GM18519 (cell line): ENCODE data around the gene TGM1.

ENCODE experiments used
- ATAC-seq: cut with Tn5 transposase; IDR thresholded peaks from one replicate; pipeline ENCODE4 v1.9.1; 2021; ENCODE audit warnings: mild to moderate bottlenecking, moderate library complexity; ENCODE audit not compliant: unreplicated experiment, low FRiP score

The TGM1 gene

DNA sequence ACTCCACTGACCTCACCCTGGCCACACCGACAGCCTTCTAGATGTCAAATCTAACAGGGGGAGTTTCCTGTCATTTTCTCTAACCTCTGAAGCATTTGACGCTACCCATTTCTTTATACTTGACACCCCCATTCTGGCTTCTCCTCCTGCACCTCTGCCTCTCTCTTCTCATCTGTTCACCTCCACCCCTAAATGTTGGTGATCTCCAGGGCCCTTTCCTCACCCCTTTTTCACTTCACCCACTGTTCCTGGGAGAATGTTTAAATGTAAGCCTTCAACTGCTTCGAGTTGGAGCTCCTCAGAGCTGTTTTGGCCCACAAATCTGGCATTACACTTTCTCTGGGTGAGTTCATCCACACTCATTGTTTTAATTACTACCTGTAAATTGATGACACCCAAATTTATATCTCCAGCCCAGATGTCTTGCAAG, 8.9 kb upstream of the TGM1 start:
- ATAC-seq = no peak

GRCh38 chr14:24271134-24271833, 8.3 kb upstream of the TGM1 start, which contains the start of gene RABGGTA:
Gene RABGGTA (minus strand): TSS chr14:24271597. CDS start chr14:24271115, 482 bp downstream.
- ATAC-seq = peak; percentile 78

DNA sequence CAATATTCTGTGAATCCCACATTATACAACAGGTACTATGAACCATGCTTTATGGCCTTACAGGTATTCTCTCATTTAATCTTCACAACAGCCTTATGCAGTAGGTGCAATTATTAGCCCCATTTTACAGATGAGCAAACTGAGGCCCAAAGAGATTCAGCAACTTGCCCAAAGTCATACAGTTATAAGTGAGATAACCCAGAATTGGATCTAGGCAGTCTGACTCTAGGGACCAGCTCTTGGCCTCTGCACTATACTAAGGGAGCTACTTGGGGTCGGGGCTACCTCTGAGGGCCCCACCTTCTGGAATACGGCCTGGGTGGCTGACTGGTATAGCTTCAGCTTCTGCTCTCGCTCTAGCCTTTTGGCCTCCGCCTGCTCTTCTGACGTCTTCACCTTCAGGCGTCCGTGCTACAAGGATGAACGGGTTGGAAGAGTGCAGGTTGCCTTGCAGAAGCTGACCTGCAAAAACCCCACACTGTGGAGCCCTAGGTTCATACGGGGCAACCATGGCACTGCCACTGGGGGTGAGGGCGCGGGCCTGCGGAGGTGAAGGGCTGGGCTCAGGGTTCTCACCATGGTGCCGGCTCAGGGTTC, 7.7 kb upstream of the TGM1 start:
- no peak for ATAC-seq

DNA sequence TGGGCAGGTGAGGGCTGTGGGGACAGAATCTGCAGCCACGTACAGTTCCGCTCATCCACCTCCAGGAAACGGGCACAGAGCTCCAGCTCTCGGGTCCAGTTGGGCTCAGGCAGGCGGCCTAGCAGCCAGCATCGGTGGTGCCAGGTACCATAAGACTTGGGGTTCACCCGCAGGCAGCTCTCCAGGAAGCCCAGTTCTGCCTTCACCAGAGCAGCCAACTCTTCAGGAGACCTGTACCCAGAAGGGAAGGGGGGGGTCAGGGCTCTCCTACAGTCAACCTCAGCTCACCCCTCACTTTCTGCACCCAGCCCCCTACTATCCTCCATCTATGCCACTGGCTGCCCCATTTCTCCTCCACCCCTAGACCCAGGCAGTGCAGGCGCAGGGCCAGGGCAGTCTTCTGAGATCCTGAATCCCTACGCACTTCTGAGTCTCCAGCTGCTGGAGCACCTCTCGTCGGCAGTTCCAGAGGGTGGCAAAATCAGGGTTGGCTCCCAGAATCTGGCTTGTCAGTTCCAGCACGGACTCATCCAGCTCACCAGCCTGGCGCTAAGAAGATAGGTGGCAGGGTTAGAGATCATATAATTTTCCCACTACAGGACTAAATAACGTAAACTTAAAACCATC, 7.0 kb upstream of the TGM1 start:
- no peak for ATAC-seq

- ATAC-seq = no peak
Observed at GRCh38 chr14:24269368-24269767, 6.4 kb upstream of the TGM1 start.

- ATAC-seq = no peak
Observed at GRCh38 chr14:24268225-24268624, 5.2 kb upstream of the TGM1 start.

GRCh38 chr14:24267516-24267915, 4.5 kb upstream of the TGM1 start:
- no peak for ATAC-seq

DNA sequence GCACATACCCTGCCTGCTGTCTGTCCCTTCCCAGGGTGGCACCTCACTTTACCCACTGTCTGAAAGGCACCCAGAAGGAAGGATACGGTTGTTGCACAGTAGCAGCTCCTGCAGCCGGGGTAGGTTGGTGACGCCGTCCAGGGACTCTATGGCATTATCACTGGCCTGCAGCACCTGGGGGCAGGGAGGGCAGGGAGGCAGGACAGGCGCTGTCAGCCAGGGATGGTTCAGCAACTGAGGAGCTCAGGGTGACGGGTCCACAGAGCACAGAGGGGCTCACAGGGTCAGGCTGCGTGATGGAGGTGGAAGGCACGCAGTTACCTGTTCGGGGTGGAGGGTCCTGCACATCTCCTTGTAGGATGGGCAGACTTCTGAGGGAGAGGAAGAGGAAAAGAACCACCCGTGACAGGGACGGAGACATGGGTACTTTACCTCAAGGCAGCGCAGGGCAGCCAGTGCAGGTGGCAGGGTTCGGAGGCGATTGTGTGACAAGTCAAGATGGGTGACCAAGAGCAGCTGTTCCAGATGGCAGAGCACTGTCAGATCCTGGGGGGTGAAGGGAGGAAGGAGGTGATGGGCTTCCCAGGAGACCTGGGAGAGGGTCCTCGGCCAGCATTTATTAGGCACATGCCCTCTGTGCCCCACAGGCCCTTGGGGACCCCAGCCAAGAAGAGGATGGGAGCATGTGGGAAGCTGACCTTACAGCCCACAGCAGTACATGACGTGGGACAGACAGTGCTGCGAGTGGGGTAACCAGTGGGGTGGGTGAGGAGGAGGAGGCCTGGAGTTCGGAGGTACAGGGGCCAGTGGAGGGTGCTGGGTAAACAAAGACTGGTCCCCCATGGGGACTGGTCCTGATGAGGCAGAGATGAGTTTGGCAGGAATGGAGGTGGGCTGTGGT, 3.6 kb upstream of the TGM1 start:
- no peak for ATAC-seq

- ATAC-seq = no peak
Observed at GRCh38 chr14:24264298-24264697, 1.3 kb upstream of the TGM1 start.

DNA sequence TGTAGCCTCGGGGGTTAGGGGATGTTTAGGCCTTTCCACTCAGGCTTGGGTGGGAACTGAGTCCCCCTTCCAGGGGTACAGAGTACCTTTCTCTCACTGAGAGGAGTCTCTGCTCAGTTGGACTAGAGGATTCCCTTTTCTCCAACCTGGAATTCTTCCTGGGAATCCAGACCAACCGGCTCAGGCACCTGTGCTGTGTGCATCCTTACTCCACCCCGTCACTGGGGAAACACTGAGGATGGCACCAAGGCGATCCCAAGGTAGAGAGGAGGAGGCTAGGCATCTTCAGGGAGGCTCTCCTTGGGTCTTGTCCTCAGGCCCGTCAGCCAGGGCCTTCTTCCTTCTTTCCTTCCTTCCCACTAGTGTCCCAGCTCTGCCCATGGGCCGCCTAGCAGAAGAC, 871 bp upstream of the TGM1 start:
- ATAC-seq = no peak

- no peak for ATAC-seq
Observed at GRCh38 chr14:24261969-24262327, 1.0 kb downstream of the TGM1 start.

DNA sequence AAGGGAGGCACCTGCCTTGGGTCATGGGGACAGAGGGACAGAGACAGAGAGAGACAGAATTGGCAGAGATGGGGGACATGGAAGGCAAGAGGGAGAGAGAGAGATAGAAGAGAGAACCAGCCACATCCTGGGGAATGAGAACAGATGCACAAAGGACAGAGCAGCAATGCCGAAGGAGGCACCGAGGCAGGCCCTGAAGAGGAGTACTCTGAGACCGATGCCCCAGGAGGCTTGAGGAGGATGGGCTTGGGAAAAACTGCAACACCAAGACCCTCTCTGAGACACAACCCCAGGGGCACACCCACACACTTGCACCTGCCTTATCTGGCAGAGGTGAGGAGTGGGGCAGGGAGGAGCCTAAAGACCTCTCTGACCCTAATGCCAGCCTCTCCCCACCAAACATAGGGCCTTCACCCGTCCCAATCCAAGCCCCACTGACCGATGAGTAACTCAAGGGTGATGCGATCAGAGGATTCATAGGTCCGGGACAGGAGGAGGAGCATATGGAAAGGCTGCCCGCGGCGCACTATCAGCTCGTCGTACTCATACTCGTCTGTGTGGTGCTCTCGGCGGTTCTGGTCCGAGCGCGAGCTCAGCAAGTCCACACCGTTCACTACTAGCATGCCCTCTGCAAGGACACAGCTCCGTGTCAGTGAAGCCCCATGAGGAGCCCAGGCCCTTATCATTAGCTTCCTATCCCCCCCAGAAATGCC, 1.6 kb downstream of the TGM1 start:
- no peak for ATAC-seq

DNA sequence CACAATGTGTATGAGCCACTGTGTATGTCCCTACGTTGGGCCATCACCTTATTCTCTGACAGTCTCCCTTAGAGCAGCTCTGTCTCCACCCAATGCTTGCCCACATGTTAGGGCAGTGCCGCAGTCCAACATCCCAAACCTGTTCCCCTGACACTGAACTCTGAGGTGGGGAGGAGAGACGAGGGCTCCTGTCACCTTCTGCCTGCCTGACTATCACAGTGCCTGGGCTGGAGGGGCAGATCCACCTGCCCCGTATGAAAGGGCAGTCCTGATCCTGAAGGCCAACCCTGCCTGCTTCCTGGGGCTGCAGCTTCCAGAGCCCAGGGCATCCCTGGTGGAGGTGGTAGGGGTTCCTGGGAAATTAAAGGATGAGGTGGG, 2.2 kb downstream of the TGM1 start:
- ATAC-seq = no peak

DNA sequence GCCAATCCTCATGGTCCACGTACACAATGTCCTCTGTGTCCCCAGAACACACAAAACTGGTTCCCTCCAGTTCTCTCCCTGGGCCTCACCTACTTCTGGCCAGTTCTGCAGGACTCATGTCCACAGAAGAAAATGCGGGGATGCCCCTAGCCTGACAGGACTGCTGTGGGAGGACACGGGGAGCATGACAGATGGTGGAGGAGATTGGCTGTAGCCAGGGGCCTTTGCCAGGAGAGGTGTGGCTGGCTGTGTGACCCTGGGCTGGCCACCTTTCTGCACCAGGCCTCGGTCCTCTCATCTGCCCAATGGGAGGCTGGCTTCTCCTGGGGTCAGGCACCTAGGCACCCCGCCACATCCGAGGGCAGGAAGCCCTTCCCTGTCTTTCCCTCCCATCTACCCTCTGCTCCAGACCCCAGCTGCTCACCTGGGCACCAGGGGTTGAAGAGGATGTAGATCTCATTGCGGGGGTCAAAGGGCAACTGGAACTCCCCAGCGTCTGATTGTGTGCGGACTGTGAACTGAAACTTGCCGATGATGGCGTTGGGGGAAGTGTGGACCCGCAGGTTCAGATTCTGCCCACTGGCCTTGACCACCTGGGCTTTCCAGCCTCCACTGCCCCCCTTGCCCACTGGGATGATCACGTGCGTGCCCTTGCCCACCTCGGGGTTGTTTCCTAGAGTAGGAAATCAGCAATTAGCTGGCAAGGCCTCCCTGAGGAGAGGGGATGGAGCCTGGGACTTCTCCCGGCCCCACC, 2.8 kb downstream of the TGM1 start:
- no peak for ATAC-seq

- no peak for ATAC-seq
Observed at GRCh38 chr14:24259282-24260025, 3.5 kb downstream of the TGM1 start.

DNA sequence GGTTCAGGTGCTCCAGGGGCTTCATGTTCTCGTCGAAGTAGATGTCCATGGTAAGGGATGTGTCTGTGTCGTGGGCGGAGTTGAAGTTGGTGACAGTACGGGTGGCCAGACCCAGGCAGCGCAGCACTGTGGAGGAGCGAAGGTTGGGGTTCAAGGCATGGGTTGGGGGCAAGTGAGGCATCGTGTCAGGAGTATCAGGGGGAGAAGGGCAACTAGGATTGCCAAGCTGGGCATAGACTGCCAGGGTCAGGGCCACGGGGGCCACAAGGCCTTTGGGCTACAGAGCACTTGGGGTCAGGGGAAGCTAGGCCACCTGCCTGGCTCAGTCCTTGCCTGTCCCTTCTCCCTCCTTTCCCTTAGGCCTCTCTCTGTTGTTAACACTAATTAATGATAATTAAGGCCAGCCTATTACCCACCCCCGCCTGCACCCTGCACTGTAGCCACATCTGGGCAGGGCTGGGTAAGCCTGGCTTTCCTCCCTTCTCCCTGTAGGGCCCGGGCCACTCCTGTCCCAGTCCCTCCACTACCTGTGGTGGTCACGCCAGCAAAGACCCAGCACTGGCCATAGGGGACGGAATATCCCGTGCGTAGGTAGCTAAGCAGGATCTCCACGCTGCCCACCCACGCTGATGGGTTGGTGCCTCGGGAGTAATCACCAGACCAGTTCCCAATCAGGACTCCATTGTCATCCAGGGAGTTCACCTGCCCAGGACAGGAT, 4.3 kb downstream of the TGM1 start:
- ATAC-seq = no peak

- ATAC-seq = no peak
Observed at GRCh38 chr14:24258119-24258518, 4.9 kb downstream of the TGM1 start.

- no peak for ATAC-seq
Observed at GRCh38 chr14:24256960-24257359, 6.0 kb downstream of the TGM1 start.
